ENCODE data around the gene RBP5.

The RBP5 gene

DNA sequence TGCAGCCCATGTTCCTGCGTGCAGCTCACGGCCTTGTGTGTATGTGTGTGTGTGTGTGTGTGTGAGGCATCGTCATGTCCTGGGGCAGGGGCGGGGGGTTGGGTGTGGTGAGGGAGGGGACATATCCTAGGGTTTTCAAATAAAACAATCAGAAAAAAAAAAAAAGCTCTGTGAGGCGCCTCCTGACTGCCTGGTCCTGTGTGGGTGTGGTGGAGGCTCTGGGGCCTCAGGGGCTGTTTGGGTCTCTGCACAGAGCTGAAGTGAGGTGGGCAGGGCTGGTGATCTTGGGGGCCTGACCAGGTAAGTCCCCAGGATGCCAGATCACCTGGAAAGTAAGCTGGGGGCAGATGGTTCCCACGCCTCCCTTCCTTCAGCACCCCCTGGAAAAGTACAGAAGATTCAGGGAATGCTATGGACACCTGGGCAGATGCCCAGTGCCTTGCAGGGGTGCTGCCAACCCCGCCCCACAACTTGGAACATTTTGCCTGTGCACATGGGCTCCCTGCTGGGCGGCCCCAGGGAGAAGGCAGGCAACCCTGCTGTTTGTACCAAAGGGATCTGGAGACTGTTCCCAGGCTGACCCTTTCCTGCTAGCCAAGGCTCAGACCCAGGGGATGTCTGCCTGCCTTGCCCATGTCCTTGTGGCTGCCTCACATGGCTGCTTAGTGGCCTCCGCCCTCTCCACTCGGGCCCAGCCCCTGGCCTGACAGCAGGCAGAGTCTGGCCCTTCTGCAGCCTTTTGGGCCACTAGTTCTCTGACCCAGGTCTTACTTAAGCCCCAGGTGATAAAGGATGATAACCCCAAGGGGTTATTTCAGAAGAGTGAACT is 30.3 kb upstream of the RBP5 start:
- peak; percentile 47; the same call in 1 of the 2 replicates for TF ChIP-seq EP300 (IDR thresholded peaks at IDR 0.05; ENCODE audit: borderline replicate concordance)
- TF ChIP-seq, protein P1, sequence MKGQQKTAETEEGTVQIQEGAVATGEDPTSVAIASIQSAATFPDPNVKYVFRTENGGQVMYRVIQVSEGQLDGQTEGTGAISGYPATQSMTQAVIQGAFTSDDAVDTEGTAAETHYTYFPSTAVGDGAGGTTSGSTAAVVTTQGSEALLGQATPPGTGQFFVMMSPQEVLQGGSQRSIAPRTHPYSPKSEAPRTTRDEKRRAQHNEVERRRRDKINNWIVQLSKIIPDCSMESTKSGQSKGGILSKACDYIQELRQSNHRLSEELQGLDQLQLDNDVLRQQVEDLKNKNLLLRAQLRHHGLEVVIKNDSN (IDR thresholded peaks at IDR 0.05), result no peak
- TF ChIP-seq NFIC (IDR thresholded peaks at IDR 0.05), result peak; percentile 70
- no peak for TF ChIP-seq EGR1 (IDR thresholded peaks at IDR 0.05)
- TF ChIP-seq FOXM1 (IDR thresholded peaks at IDR 0.05; ENCODE audit: borderline replicate concordance, low read depth), result no peak
- TF ChIP-seq, protein P2, sequence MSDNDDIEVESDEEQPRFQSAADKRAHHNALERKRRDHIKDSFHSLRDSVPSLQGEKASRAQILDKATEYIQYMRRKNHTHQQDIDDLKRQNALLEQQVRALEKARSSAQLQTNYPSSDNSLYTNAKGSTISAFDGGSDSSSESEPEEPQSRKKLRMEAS (IDR thresholded peaks at IDR 0.05), result peak; percentile 54
- no peak for TF ChIP-seq TEAD4 (IDR thresholded peaks at IDR 0.05)

DNA sequence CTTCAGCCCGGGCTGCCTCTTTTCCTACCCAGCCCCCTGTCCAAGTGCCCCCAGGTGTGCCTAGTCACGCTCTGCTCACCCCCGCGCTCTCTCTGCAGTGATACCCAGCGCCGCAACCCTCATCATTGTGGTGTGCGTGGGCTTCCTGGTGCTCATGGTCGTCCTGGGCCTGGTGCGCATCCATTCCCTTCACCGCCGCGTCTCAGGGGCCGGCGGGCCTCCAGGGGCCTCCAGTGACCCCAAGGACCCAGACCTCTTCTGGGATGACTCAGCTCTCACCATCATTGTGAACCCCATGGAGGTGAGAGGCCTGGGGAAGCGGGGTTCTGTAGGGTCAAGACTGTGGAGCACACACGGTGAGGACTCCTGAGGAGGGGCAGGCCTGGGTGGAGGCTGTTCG is 28.7 kb upstream of the RBP5 start:
- TF ChIP-seq EGR1 (IDR thresholded peaks at IDR 0.05) (no peak), CREB1 (IDR thresholded peaks at IDR 0.05; ENCODE audit: low read depth) (no peak), TAF1 (IDR thresholded peaks at IDR 0.05; ENCODE audit: low read depth) (no peak)
- TF ChIP-seq, protein P3, sequence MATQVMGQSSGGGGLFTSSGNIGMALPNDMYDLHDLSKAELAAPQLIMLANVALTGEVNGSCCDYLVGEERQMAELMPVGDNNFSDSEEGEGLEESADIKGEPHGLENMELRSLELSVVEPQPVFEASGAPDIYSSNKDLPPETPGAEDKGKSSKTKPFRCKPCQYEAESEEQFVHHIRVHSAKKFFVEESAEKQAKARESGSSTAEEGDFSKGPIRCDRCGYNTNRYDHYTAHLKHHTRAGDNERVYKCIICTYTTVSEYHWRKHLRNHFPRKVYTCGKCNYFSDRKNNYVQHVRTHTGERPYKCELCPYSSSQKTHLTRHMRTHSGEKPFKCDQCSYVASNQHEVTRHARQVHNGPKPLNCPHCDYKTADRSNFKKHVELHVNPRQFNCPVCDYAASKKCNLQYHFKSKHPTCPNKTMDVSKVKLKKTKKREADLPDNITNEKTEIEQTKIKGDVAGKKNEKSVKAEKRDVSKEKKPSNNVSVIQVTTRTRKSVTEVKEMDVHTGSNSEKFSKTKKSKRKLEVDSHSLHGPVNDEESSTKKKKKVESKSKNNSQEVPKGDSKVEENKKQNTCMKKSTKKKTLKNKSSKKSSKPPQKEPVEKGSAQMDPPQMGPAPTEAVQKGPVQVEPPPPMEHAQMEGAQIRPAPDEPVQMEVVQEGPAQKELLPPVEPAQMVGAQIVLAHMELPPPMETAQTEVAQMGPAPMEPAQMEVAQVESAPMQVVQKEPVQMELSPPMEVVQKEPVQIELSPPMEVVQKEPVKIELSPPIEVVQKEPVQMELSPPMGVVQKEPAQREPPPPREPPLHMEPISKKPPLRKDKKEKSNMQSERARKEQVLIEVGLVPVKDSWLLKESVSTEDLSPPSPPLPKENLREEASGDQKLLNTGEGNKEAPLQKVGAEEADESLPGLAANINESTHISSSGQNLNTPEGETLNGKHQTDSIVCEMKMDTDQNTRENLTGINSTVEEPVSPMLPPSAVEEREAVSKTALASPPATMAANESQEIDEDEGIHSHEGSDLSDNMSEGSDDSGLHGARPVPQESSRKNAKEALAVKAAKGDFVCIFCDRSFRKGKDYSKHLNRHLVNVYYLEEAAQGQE (IDR thresholded peaks at IDR 0.05; ENCODE audit: low read depth), result no peak
- TF ChIP-seq, protein P1 (IDR thresholded peaks at IDR 0.05), result no peak
- TF ChIP-seq, protein P2 (IDR thresholded peaks at IDR 0.05), result no peak

DNA sequence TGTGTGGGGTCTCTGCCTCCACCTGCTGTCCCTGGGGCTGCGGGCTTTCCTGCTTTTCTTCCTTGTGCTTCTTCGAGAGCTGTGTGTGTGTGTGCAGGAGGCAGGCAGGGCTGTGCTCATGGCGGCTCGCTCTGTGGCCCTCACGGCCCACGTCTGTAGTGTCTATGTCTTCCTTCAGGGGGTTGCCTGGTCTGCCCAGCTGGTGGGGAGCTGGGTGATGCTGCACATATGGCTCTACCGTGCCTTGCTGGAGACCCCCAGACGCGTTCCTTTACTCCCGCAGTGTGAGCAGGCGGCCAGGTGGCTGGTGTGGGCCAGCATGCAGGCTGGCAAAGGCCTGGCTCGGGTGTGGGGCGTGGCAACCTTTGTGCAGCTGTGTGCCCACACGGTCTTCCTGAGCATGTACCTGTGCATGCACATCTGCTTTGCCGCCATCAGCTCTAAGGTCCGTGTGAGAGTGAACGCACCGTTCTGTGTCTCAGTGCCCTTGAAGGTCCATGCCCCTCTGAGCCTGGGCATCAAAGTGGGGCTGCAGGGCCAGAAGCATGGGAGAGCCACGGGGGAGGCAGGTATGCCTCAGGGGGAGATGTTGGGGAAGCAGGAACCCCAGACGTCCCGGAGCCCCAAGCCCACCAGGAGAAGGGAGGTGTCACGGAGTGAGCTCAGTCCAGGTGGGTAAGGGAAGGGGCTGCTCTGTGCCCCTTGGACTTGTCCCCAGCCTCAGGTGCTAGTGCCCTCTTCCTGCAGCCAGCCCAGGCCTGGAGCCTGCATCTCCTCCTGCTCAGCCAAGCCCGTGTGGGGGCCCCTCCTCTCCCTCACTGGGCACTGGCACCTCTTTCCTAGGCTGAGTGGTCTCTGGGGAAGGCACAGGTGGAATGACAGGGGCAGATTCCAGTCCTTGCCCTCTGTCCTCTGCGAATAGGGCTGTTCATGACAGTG is 27.8 kb upstream of the RBP5 start:
- TF ChIP-seq EP300 (IDR thresholded peaks at IDR 0.05; ENCODE audit: borderline replicate concordance), result no peak
- no peak for TF ChIP-seq NFIC (IDR thresholded peaks at IDR 0.05)
- TF ChIP-seq ZBTB7A (IDR thresholded peaks at IDR 0.05; ENCODE audit: low read depth), result no peak
- no peak for TF ChIP-seq EGR1 (IDR thresholded peaks at IDR 0.05)
- TF ChIP-seq, protein P3 (IDR thresholded peaks at IDR 0.05; ENCODE audit: low read depth), result no peak
- TF ChIP-seq, protein P1 (IDR thresholded peaks at IDR 0.05), result no peak
- TF ChIP-seq TCF12 (IDR thresholded peaks at IDR 0.05; ENCODE audit: low read depth), result no peak
- TF ChIP-seq, protein P2 (IDR thresholded peaks at IDR 0.05), result no peak
- no peak for TF ChIP-seq CEBPB (IDR thresholded peaks at IDR 0.05)
- TF ChIP-seq RAD21 (IDR thresholded peaks at IDR 0.05; ENCODE audit: low read depth), result no peak

DNA sequence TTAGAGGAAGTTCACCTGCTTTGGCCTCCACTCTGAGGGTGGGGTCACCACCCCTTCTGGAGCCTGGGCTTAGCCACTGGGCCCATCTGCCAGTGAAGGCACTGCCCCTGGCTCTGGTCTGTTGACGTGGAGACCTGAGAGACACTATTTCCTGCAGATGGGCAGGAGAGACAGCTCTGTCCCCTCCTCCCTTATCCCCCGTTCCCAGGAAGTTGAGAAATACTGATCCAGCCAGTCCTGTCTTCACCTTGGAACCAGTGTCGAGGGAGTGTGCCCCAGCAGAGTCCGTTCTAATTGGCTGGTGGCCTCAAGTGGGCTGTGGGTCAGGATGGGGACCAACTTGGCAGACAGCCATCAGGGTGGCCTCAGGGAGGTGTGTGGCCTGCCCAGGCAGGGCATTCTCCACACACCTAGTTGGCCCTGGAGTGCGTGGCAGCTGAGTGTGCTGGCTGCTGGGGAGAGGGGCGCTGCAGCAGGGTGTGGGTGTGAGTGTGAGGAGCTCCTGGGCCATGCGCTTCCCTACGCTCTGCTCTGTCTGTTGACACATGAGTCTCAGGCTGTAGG is 26.9 kb upstream of the RBP5 start:
- TF ChIP-seq CREB1 (IDR thresholded peaks at IDR 0.05; ENCODE audit: low read depth), result no peak
- TF ChIP-seq, protein P1 (IDR thresholded peaks at IDR 0.05), result no peak

All from Ishikawa (cell line).